HG03175 (cell line): ENCODE data around the gene RAD1.

Experiments used
- ATAC-seq: cut with Tn5 transposase; IDR thresholded peaks from one replicate; pipeline ENCODE4 v1.9.1; 2021; ENCODE audit warnings: mild to moderate bottlenecking, moderate library complexity; ENCODE audit not compliant: unreplicated experiment

Gene RAD1

GRCh38 chr5:34916518-34916917 is 1.2 kb upstream of the RAD1 start:
- no peak for ATAC-seq

- ATAC-seq: peak; percentile 11
These were observed 520 bp upstream of the RAD1 start for GRCh38 chr5:34915856-34916192.

DNA sequence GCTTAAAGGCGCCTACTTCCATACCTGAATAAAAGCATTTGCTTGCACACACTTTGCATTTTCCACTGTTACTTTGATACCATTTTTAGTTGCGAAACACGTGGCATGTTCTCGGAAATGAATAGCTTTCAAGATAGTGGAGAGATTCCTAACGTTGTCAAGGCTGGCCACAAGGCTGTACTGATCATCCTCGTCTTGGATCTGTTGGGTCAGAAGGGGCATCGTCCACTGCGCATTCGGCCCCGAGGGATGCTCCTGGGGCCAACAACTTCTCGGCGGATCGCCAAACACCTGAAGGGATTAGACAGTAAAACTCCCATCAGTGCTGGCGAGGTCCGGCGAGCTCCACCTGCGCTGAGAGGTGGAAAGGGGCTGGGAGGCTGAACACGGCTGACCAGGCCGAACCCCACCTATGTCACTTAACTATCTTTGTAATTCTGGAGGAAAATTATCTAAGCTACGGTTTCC is 599 bp downstream of the RAD1 start:
- ATAC-seq: peak; percentile 20

DNA sequence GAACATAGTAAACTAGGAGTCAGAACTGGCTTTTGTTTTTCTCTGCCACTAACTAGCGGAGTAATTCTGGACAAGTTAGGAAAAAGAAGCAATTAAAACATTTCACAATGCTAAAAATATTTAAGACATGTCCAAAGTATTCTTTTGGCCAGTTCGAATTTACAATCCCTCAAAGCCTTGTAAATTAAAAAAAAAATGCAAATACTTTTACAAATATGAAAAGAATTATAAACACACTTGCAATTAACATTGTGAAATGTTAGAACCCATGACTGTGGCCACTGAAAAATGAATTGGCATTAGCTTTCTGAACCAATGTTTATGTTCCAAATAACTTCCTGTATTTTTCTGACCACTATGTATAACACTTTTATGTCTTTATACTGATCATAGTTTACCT is 2.2 kb downstream of the RAD1 start:
- ATAC-seq: no peak

GRCh38 chr5:34905564-34905963 is 9.7 kb downstream of the RAD1 start:
- ATAC-seq: no peak

DNA sequence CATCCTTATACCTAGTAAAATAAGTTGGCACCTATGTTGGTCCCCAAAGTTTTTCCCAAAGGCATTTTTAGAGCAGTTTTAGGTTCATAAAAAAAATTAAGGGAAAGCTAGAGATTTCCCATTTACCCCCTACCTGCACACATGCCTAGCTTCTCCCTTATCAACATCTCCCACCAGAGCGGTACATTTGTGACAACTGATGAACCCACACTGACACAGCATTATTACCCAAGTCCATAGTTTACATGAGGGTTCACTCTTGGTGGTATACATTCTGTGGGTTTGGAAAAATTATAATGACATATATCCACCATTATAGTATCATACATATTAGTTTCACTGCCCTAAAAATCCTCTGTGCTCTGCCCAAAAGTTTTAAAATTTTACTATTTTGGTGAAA is 12.0 kb downstream of the RAD1 start:
- no peak for ATAC-seq

GRCh38 chr5:34900652-34901051 is 14.7 kb downstream of the RAD1 start:
- no peak for ATAC-seq

DNA sequence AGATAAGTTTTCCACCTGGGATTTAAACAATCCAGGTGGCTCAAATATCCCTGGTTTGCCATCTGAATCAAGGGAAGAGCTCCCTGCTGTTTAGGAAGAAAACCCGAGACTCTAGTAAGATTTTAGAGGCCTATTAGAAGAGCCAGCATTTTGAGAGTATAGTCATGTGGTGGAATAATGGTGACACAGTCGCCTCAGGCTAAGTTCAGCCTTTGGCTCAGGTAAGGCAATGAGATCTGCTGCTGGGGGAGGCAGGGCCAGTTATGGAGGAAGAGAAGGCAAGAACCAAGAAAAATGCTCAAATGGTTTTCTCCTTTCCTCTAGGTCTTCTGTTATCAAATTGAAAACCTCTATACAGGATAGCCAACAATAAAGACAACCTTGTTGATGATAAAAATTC is 16.2 kb downstream of the RAD1 start:
- ATAC-seq: no peak

DNA sequence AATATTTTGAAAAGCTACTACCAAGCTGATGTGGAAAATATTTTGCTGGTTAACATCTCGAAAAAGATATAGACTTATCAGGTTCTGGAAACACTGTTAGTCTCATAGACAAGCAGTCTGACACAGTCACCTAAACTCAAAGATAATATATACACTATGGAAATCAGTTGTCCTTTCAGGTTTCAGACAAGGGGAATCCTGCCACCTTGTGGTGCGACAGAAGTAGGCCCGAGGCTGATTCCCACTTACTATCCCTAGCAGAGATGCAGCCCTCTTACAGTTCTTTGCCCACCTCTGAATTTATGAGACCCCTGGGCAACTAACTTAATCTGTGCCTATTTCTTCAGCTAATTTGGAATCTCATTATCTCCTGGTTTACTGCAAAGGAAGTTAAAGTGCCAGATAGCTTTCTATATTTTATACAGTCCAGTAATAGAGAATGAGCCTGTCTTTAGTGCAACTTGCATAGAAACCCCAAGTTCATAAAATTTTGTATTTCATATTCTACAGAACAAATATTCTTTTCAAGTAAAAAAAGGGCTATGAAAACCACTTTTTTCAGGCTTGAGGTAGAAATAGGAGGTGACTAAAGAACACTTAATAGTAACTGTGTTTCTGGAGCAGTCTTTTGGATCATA is 16.9 kb downstream of the RAD1 start:
- ATAC-seq: peak; percentile 89

- no peak for ATAC-seq
These were observed 17.7 kb downstream of the RAD1 start for GRCh38 chr5:34897646-34898045.

- no peak for ATAC-seq
These were observed 19.5 kb downstream of the RAD1 start for GRCh38 chr5:34895641-34896419.

GRCh38 chr5:34894716-34895115 is 20.6 kb downstream of the RAD1 start:
- ATAC-seq: no peak

- ATAC-seq: no peak
These were observed 22.9 kb downstream of the RAD1 start for GRCh38 chr5:34892414-34892813.

GRCh38 chr5:34891981-34892380 is 23.3 kb downstream of the RAD1 start:
- no peak for ATAC-seq

- no peak for ATAC-seq
These were observed 25.9 kb downstream of the RAD1 start for GRCh38 chr5:34889394-34889793.

DNA sequence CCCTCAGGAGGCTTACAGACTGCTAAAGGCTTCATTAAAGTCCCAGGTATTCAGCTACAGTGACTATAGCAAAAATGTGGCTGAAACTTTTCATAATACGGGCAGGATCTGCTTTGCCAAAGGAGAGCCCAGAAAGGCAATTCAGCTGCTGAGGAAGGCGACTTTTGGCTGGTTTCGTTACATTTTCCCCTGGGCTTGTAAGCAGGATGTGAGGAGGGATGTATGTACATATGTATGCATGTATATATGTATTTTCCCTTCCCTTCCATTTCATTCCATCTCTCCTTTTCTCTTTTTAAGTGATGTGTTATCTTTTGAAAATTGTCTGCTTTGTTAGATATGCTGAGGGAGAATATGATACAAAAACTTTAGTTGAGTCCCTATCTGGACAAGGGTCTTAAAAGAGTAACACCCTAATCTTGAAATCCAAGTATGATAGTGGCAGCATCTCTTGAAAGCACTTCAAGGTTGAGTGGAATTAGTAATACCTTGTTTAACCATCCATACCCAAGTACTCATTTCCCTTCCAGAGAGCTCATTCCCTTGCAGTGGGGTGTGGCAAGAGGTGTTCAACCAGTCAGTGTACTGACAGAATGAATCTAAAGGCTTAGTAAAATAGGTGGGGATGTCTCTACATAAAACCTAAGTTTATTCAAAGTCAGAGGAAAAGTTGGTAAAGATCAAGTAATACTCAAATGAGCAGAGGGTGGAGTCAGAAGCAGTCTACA is 28.7 kb downstream of the RAD1 start:
- ATAC-seq: no peak

GRCh38 chr5:34881246-34881645 is 34.1 kb downstream of the RAD1 start:
- no peak for ATAC-seq

DNA sequence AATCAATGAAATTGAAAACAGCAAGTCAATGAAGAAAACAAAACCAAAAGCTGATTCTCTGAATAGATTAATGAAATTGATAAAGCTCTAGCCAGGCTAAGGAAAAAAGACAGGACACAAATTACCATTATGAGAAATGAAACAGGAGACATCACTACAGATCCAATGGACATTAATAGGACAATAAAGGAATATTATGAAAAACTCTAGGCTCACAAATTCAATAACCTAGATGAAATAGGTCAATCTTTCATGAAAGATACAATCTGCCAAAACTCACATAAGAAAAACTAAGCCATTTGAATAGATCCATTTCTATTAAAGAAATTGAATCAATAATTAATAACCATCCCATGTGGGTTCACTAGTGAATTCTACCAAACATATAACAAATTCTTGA is 39.0 kb downstream of the RAD1 start:
- ATAC-seq: no peak

- ATAC-seq: no peak
These were observed 44.9 kb downstream of the RAD1 start for GRCh38 chr5:34870382-34870781.

GRCh38 chr5:34869256-34869655 is 46.0 kb downstream of the RAD1 start:
- ATAC-seq: no peak

GRCh38 chr5:34868791-34869190 is 46.5 kb downstream of the RAD1 start:
- ATAC-seq: no peak

DNA sequence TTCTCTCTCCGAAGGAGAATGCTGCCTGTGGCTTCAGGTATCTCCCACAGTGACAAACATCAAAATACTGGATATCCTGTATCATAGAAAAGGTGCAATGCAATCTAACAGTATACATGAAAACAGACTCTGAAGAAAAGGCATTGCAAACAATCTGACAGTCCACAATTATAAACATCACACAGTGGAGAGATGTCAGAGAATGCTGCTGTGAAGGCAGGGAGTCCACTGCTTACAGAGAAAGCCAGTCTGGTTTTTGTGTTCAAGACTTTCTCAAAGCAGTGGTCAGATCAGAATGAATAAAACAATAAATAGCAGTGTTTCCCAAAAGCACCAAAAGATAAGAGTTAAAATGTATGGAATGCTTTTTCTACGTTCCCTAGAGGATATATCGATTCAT is 47.6 kb downstream of the RAD1 start:
- no peak for ATAC-seq
